HCEC 1CT (cell line): ENCODE results near the gene HADHA.
A peak's percentile ranks its signal among the peaks of the same experiment; 100 is the strongest.

Experiments
- DNase-seq: peaks from one replicate; pipeline ENCODE4 v3.0.0-alpha.2; 2017

Gene HADHA

GRCh38 chr2:26243470-26244308 is 743 bp downstream of the HADHA start:
- peak; percentile 12 for DNase-seq

- no peak for DNase-seq
Observed at GRCh38 chr2:26241928-26242436, 2.5 kb downstream of the HADHA start.

- DNase-seq: peak; percentile 35
Observed at GRCh38 chr2:26238311-26238958, 6.0 kb downstream of the HADHA start.

- DNase-seq: no peak
Observed at GRCh38 chr2:26237868-26238267, 6.6 kb downstream of the HADHA start.

DNA sequence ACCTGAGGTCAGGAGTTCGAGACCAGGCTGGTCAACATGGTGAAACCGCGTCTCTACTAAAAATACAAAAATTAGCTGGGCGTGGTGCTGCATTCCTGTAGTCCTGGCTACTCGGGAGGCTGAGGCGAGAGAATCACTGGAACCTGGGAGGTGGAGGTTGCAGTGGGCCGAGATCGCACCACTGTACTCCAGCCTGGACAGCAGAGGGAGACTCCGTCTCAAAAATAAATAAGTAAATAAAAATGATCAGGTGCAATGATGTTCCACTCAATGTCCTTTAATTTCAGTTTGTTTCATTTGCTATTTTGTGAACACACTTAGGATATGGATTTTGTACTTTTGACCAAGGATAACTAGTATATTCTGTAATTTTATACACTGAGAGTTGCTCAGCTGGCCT is 9.3 kb downstream of the HADHA start:
- DNase-seq: no peak

GRCh38 chr2:26230806-26231205 is 13.6 kb downstream of the HADHA start:
- no peak for DNase-seq

DNA sequence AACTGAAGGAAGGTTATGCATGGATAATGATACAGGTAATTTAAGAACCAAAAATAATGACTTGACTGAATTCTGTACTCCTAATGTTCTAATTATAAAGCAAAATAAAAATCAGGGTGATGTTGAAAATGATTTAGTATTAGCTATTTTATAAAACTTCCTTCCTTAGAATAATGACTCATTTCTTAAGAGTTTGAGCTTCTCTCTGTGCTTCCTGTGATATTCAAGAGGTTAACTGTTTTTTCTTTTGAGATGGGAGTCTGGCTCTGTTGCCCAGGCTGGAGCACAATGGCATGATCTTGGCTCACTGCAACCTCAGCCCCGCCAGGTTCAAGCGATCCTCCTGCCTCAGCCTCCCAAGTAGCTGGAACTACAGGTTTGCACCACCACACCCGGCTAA is 14.8 kb downstream of the HADHA start:
- no peak for DNase-seq

- no peak for DNase-seq
Observed at GRCh38 chr2:26224095-26224494, 20.3 kb downstream of the HADHA start.

DNA sequence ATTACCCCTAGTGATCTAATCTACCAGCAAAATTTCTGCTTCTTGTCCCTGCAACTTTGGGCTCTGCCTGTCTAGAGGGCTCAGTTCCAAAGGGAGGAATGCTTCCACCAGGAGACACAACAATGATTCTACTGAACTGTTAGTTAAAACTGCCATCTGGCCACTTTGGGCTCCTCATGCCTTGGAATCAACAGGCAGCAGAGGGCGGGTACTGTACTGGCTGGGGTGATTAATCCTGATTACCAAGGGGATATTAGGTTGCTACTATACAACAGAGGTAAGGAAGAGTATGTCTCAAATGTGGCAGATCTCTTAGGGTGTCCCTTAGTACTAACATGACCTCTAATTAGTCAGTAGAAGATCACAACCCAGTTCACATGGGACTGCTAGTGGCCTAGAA is 21.4 kb downstream of the HADHA start:
- no peak for DNase-seq

- no peak for DNase-seq
Observed at GRCh38 chr2:26217720-26218119, 26.7 kb downstream of the HADHA start.

DNA sequence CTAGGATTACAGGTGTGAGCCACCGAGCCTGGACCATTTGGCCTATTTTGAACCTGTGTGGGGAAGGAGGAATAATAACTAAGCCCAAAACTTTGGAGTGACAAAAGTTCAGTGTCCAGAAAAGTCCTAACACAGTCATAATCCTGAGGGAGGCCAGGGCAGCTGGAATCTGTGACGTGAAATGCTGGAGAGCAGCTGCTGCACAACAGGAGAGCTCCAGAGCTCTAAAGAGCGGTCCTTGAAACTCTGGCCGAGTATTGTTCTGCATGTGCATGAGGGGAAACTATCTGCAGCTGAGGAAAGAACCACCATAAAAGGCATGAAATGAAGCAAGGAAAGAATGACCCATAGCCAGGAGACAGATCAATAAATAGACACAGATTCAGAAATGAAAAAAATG is 27.8 kb downstream of the HADHA start:
- no peak for DNase-seq

- no peak for DNase-seq
Observed at GRCh38 chr2:26215833-26216232, 28.6 kb downstream of the HADHA start.

- no peak for DNase-seq
Observed at GRCh38 chr2:26214759-26215158, 29.7 kb downstream of the HADHA start.

- DNase-seq: no peak
Observed at GRCh38 chr2:26212011-26212410, 32.4 kb downstream of the HADHA start.

- DNase-seq: no peak
Observed at GRCh38 chr2:26203906-26204305, 40.5 kb downstream of the HADHA start.

DNA sequence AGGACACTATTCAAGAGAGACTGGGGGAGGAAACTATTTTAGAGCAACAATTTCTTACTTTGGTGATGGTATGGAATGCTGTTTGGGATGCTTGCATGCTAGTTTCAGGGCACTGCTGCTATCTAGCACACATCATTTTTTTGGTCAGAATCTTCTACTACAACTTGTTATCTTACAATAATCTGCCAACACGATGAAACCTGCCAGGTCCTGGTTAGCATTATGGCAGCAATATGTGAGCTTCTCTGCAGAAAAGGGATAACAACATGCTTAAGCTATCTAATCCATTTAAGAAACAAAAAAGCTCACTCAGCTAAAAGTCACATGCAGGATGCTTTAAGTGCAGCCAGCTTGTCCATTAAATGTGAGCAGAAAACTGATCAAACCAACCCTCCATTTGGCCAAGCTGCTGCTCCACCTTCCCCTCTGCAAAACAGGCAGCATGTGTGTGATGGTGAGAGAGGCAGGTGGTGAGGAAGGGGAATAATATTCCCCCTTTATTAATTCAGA is 41.4 kb downstream of the HADHA start:
- DNase-seq: no peak

GRCh38 chr2:26197516-26197915 is 46.9 kb downstream of the HADHA start:
- no peak for DNase-seq

- no peak for DNase-seq
Observed at GRCh38 chr2:26196683-26197418, 47.6 kb downstream of the HADHA start.

DNA sequence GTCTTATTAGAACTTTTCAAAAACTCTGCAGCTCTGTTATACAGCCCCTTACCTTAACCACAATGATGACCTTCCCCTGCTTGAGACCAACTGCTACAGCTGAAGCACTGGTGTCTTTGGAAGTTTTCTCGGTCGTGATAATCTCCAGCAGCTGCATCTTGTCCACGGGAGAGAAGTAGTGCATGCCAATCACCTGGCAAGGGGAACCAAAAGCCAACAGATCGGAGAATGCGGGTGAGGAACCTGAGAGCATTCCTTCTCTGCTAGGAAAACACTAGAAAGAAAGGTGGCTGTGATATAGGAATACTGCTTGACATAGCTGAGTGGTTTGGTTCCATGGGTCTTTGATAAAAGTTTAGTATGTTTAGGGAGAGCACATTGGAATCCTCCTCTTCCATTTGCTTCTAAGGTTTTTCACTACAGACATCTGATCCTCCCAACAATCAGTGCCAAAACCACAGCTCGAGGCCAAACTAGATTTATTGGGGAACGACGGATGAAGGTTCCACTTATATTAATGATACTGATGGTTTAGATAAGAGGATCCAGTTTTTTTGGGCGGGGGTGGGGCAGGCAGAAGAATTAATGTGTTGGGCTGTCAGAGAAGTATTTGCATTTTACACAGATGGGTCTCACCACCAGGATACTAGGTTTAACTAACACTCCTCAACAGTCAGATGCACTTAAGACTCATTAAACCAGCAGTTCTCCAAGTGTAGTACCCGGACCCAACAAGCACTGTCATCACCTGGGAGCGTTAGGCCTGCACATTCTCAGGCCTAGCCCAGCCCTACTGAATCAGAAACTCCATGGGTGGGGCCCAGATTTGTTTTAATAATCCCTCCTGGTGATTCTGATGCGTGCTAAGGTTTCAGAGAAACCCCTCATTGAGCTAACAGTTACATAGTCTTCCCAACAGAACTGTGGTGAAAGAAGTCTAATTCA is 49.1 kb downstream of the HADHA start:
- no peak for DNase-seq

DNA sequence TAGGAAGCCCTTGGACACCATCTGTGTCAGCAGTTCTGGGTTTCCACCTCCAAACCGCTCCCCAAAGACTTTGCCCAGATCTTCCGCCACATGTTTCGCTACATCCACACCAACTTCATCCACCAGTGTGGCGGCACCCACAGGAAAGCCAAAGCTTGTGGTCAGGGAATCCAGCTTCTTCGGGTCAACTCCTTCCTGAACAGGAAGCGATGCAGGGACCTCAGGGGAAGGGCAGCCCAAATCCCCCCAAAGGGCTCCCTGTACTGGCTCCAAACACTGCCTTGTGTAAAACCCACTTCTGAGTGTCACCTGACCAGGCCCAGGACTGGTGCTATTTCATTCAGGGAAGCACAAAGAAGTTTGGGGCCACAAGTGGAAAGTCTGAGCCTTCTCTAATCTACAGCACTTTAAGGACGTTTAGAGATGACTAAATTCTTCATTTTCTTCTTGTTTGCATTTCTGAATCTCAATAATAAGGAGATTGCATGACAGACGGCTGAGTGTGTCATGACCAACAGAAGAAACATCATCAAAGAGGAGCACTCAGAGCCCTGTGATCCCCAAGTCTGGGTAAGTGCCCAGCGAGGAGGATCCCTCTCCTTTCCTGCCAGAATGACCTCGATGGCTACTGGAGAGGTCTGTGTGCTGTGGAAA is 50.7 kb downstream of the HADHA start:
- peak; percentile 9 for DNase-seq

DNA sequence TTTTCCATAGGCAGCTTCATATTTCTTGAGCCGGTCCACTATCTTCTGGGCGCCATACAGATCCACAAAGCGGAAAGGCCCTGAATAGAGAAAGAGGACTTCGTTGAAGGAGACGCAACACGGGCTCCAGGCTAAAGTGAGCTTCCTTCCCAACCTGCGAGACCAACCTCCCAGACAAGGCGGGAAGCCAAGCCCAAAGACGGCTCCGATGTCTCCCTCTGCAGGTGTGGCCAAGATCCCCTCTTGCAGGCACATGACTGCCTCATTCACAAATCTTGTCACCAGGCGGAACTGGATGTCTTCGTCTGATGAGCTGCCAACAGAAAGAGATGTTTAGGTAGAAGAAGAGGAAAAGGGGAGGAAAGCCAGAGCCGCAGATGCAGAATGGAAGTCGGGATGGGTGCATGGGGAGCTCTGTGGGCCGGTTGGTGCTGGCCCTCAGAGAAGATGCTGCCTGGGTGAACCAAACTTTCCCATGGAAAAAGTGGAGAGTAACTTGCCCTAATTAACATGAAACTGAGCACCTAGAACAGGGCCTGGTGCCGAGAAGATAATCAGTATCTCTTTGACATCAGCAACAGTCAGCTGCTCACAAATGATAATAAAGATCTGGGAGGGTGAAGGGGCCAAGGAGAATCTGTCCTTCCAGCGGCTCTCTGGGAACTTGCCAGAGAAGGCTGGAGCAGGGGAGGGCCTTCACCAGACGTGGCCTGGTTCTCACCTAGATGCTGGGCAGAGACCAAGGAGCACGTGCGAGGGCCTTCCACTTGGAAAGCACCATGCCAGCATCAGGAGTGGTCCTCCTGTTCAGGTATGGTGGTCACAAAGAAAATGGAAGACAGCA is 52.9 kb downstream of the HADHA start:
- DNase-seq: no peak
